H1 (cell line): ENCODE results near the gene TROAP. TPM values are rescaled to one million over a fixed set of nuclear protein-coding genes. Genes with fewer than 3 reads are reported as not detected.

Experiments used
- EGR1 ChIP-seq: IDR thresholded peaks from 2 replicates; pipeline ENCODE4 v1.6.1; 2011; ENCODE audit warnings: low read depth, low read length, borderline replicate concordance
- PHF8 ChIP-seq: fragments of 200-600 bp; sonication (generic); conservative IDR thresholded peaks from 2 replicates; pipeline ENCODE4 v1.7.1; 2012; ENCODE audit warnings: low read depth, mild to moderate bottlenecking, inconsistent platforms, low read length, moderate library complexity
- polyA plus RNA-seq, 7 experiments: library from polyadenylated mRNA; depleted of rRNA in 3 of 7; stranded (reverse) in 5 of 7; unstranded in 2 of 7; fragments of >200 nt in 5 of 7; fragments of 200-250 nt in 2 of 7; gene quantifications; 1 replicate in 5 of 7; 2 replicates in 1 of 7; 4 replicates in 1 of 7; pipeline versions ENCODE4 v1.2.1 to v1.2.3, GENCODE V29; 2011 to 2013; ENCODE audit warnings: missing spikeins in 2 of 7, mixed read lengths in 2 of 7
- total RNA-seq: library from RNA; stranded (reverse); fragmentation: NEBNext Ultra II Directional; extraction: Animal tissue kit (Norgen Biotek cat#: 25700); gene quantifications from 2 replicates; pipeline ENCODE4 v1.2.1, GENCODE V29; 2021
- TF ChIP-seq, protein P1 (sequence below): IDR thresholded peaks from 2 replicates; pipeline ENCODE4 v1.6.1; 2011; ENCODE audit warnings: low read length, improper control_type of control experiment

TROAP gene
- total and polyA plus RNA-seq, 2 of the 8 experiments (the other 6 are each of a cell fraction or from before 2014, with no cell fraction given), result 36.7 to 52.0 TPM

DNA sequence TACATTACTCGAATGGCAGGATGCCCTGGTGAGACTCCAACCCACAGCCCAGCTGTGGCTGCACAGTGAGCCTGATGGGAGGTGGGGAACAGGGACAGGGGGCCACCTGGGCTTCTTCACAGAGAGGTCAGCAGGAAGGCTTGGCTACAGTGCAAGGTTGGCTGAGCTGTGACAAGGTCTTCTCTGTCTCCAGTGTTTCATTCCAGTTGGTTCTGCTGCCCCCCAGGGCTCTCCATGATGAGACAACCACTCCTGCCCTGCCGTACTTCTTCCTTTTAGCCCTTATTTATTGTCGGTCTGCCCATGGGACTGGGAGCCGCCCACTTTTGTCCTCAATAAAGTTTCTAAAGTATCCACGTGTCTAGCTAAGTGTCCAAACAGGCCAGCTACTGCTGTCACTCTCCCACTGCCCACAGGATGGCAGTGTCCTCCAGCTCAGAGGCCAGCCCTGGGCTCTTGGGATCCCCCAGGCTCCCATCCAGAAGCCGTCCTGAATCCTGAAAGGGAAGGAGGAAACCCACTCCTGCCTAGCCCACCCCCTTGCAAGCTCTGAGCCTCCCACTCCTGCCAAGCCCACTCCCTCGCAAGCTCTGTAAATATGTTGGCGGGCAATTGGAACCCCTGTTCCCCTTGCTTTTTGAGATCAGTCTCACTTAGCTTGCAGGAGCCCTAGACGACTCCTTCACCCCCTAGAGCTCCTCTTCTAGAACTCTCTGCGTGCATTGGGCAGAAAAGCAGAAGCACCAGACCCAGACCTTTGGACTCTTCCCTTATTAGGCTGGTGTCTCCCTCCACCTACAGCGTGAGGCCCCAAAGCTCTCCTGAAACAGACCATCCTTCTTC lies 8.5 kb downstream of the TROAP start (continued):
- TF ChIP-seq EGR1, result no peak
- no peak for TF ChIP-seq PHF8
- TF ChIP-seq, protein P1, sequence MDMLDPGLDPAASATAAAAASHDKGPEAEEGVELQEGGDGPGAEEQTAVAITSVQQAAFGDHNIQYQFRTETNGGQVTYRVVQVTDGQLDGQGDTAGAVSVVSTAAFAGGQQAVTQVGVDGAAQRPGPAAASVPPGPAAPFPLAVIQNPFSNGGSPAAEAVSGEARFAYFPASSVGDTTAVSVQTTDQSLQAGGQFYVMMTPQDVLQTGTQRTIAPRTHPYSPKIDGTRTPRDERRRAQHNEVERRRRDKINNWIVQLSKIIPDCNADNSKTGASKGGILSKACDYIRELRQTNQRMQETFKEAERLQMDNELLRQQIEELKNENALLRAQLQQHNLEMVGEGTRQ, result 0 out of 2 replicates have a peak, but pooled peaks have one; percentile 12
